ENCODE data around the gene COL9A2.
"Not testable (repeated sequence)": the region's sequence is repeated elsewhere in the genome, so short reads cannot be mapped to it uniquely, and the experiment has no call there.

Gene COL9A2

DNA sequence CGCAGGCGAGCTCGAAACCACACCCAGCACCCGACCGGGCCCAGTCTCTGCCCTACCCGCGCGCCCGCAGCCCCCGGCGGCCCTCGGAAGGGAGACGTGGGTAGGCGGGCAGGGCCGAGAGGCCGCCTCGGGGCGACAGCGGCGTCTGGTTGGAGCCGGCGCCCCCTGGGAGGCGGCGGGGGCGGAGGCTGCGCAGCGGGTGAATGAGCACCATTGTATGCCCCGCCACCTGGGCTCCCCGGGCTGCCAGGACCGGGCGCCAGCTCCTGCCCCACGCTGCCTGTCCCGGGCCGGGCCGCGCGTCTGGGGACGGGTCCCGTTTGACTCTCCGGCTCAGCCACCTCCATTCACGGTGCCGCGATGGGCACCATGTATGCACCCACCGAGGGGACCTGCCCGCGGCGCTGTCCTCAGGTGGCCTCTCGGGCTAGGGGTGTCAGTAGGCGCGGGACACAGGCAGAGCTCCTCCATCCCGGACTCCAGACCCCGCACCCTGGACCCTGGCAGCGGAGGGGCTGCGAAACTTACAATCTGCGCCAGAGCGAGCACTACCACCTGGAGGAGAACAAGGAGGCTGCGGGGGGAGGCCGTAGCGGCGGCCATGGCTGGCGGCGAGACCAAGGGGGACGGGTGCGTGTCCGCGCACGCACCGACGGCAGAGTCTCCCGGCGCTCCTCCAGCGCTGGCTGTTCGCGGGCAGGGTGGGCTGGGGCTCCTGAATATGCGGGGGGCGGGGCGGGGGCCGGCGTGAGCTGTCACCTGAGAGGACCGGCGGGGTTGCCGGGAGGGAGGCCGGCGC is at the start of gene COL9A2:
Gene COL9A2 (minus strand): TSS at position 692 of the 799 bp plus-strand sequence. CDS start 89 bp downstream, at position 603.
- no peak for DNase-seq

DNA sequence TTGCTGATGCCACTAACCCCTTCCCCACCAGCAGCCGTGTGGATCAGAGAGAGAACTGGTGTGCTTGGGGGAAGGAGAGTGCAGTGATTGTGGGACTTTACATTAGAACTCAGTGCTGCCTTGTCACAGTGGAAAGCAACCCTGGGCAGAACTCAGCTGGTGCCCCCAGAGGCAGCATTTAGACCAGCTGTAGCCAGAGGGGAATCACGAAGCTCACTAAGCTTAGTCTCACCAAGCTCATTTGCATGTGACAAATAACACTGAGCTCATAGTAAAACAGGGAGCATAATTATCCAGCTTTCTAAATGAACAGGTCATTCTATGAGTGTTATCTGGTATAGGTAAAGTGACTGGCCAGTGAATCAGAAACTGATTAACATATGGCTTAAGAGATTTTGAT is 46.6 kb upstream of the COL9A2 start:
- DNase-seq: no peak

- DNase-seq: no peak
These were observed 45.6 kb upstream of the COL9A2 start for GRCh38 chr1:40362699-40363098.

DNA sequence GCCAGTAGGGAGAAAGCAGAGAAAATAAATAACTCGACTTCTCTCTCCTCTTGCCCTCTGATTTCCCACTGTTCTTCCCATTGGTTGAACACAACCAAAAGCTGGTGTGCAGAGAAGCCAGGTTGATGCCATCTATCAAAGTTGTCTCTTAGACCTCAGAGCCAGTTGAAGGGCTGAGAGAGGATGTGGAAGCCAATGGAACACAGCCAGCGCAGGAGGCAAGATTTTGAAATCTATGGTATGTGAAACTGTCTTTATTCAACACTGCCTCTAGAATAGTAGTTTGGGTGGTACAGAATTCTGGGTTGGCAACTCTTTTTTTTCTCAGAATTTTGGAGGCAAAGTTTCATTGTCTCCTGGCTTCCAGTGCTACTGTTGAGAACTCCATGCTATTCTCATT is 45.1 kb upstream of the COL9A2 start:
- no peak for DNase-seq

- no peak for DNase-seq
These were observed 44.6 kb upstream of the COL9A2 start for GRCh38 chr1:40361637-40362036.

DNA sequence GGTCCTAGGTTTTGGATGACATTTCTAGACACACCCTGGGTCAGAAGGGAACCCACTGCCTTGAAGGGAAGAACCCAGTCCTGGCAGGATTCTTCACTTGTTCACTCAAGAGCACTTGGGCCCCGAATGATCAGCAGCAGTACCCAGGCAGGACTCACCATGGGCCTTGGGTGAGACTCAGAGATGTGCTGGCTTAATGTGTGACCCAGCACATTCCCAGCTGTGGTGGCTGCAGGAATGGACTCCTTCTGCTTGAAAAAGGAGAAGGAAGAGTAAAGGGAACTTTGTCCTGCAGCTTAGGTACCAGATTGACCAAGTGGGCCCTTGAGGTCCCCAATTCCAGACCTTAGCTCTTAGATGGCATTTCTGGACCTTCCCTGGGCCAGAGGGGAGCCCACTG is 44.1 kb upstream of the COL9A2 start:
- no peak for DNase-seq

- DNase-seq: no peak
These were observed 43.5 kb upstream of the COL9A2 start for GRCh38 chr1:40360631-40361030.

- DNase-seq: no peak
These were observed 40.5 kb upstream of the COL9A2 start for GRCh38 chr1:40357625-40358024.

DNA sequence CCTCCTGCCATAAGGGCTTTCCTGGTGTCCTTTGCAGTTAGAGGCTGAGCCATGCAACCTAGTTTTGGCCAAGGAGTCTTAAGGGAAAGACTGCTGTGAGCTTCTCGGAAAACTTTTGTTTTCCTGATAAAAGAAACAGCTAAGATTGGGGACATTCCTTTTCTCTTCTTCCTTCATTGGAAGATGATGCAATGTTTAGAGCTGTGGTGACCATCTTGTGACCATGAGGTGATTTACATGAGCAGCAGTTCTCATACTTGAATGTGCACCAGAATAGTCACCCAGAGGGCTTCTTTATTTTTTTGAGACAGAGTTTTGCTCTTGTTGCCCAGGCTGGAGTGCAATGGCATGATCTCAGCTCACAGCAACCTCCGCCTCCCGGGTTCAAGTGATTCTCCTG is 36.0 kb upstream of the COL9A2 start:
- no peak for DNase-seq

DNA sequence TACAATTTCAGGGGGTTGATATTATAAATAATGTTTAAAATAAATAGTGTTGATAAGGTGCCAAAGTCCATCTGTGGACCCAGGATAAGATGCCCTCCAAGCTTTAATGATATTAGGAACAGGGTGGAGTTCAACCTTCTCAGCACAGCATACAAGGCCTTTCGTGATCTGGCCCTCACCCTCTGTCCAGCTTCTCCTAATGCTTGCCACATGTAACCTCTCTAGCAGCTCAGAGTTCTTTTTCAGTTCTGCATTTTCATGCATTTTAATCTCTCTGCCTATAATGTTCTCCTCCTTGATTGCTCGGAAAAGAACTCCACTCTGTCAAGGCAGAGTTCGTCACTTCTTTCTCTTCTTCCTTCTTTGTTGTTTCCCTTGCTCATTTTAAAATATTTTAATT is 35.0 kb upstream of the COL9A2 start:
- no peak for DNase-seq

GRCh38 chr1:40351124-40351523 is 34.0 kb upstream of the COL9A2 start:
- DNase-seq: no peak

GRCh38 chr1:40350391-40350790 is 33.3 kb upstream of the COL9A2 start:
- no peak for DNase-seq

- DNase-seq: no peak
These were observed 27.5 kb upstream of the COL9A2 start for GRCh38 chr1:40344597-40344996.

- not testable (repeated sequence) for DNase-seq
These were observed 25.3 kb upstream of the COL9A2 start for GRCh38 chr1:40342381-40342717.

GRCh38 chr1:40341491-40342380 is 24.6 kb upstream of the COL9A2 start:
- DNase-seq: no peak

GRCh38 chr1:40339420-40340323 is 22.6 kb upstream of the COL9A2 start:
- DNase-seq: no peak

- peak; percentile 34 for DNase-seq
These were observed 21.8 kb upstream of the COL9A2 start for GRCh38 chr1:40338745-40339419.

DNA sequence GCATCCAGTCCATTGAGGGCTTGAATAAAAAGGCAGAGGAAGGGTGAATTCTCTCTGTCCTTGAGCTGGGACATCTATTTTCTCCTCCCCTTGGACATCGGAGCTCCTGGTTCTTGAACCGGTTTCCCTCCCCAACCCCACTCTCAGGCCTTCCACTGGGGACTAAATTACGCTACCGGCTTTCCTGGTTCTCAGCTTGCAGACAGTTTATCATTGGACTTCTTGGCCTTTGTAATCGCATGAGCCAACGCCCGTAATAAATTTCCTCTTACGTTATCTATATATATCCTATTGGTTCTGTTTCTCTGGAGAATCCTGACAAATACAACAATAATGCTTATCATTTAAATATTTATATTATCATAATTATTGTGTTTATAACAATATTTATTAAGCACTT is 20.4 kb upstream of the COL9A2 start:
- DNase-seq: no peak

DNA sequence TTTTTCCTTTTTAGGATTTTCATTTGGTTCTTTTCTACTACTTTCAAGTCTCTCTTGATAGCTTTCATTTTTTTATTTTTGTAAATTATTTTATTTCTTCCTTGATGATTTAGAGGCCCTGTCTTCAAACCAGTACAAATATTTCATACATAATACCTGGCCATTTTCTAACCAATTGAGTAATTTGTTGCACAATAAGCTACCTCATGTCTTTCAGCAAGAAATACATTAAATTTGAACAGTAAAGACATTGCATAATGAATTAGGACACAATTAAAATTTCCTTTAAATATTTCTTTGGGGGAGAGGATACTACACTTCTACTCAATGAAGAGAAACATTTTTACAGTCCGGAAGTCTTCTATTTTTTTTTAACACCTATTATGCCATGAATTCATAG is 15.6 kb upstream of the COL9A2 start:
- DNase-seq: no peak

GRCh38 chr1:40331403-40331802 is 14.3 kb upstream of the COL9A2 start:
- DNase-seq: not testable (repeated sequence)

DNA sequence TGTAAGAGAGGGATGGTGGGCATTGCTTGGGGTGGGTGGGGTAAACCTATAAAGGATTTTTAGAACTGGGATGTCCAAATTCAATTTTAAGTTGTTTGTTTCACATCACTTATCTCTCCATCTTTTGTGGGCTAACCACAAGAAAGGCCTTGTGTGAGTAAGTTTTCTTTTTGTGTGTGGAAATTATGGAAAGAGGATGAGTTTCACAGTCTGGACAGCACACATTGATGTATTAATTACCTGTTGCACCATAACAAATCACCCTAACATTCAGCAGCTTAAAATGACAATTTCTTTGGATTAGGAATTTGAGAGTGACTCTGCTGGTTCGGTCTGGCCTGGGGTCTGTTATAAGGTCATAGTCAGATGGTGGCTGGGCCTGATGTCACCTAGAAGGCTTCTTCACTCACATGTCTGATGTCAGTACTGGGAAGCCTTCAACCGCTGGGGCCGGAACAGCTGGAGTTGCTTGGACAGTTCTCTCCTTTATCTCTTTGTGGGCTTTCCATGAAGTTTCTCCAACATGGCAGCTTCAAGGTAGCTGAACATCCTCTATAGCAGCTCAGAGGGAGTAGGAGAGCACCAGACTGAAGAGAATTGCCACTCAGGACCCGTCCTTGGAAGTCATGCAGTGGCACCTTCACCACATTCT is 2.0 kb upstream of the COL9A2 start:
- no peak for DNase-seq

- DNase-seq: no peak
These were observed 1.4 kb upstream of the COL9A2 start for GRCh38 chr1:40318476-40318875.
